Mesodermal cell (in vitro differentiated cells): ENCODE measurements around the gene DMAC2L.

Experiments used
- H3K27ac ChIP-seq: 2 replicates; pipeline ENCODE4 v1.7.0; 2013; ENCODE audit warnings: mild to moderate bottlenecking, low read depth, low read length, moderate library complexity; ENCODE audit not compliant: severe bottlenecking
- H3K36me3 ChIP-seq: 2 replicates; pipeline ENCODE4 v1.7.1; 2013; ENCODE audit warnings: mild to moderate bottlenecking, low read length, moderate library complexity; ENCODE audit not compliant: control insufficient read depth, insufficient read depth
- H3K4me1 ChIP-seq: one replicate; pipeline ENCODE4 v1.7.1; 2013; ENCODE audit warnings: mild to moderate bottlenecking, low read length; ENCODE audit not compliant: insufficient read depth, control insufficient read depth, poor library complexity, severe bottlenecking
- H3K4me3 ChIP-seq: 2 replicates; pipeline ENCODE4 v1.7.0; 2013; ENCODE audit warnings: low read length, control low read depth, mild to moderate bottlenecking; ENCODE audit not compliant: insufficient read depth, poor library complexity, severe bottlenecking; ENCODE audit errors: extremely low read depth
- H3K9me3 ChIP-seq: 2 replicates; pipeline ENCODE4 v1.7.1; 2013; ENCODE audit warnings: mild to moderate bottlenecking, low read length, moderate library complexity; ENCODE audit not compliant: control insufficient read depth
- WGBS, 2 experiments: methylation state at CpG; one replicate each; pipeline ENCODE4 v1.1.5; 2013; ENCODE audit warnings: missing lambda C conversion rate in 2 of 2; ENCODE audit not compliant: insufficient coverage in 2 of 2; 5-methylcytosine and 5-hydroxymethylcytosine counted together

DMAC2L gene

GRCh38 chr14:50321009-50321660, 9.0 kb downstream of the DMAC2L start:
- Histone ChIP-seq H3K27ac (peak overlapping the region; percentile 67), H3K4me3 (no peak overlapping the region), H3K9me3 (peaks cover under 1% of the 10 kb centered on the region), H3K4me1 (peaks cover 8% of the 10 kb centered on the region), H3K36me3 (peaks cover 17% of the 10 kb centered on the region)
- 42 to 47% methylated on average over 4 of the region's 9 CpGs for WGBS, 2 experiments

GRCh38 chr14:50331596-50331995, 19.5 kb downstream of the DMAC2L start:
- Histone ChIP-seq H3K4me3 (no peak overlapping the region), H3K36me3 (peaks cover 17% of the 10 kb centered on the region), H3K4me1 (peaks cover 19% of the 10 kb centered on the region), H3K9me3 (no peaks in the 10 kb centered on the region), H3K27ac (no peak overlapping the region)

- H3K4me3 ChIP-seq, result no peak overlapping the region
- peaks cover 20% of the 10 kb centered on the region for H3K4me1 ChIP-seq
- peaks cover 15% of the 10 kb centered on the region for H3K36me3 ChIP-seq
- no peaks in the 10 kb centered on the region for H3K9me3 ChIP-seq
- WGBS, 2 experiments, result 87 to 96% methylated on average over 2 to 3 of the region's 3 CpGs
- no peak overlapping the region for H3K27ac ChIP-seq
Observed at GRCh38 chr14:50333014-50333509, 20.9 kb downstream of the DMAC2L start.

GRCh38 chr14:50334211-50334610, 22.1 kb downstream of the DMAC2L start:
- H3K27ac ChIP-seq, result no peak overlapping the region
- WGBS, 2 experiments, result 88 to 100% methylated on average over 2 to 8 of the region's 8 CpGs
- H3K4me1 ChIP-seq, result peaks cover 20% of the 10 kb centered on the region
- H3K9me3 ChIP-seq, result no peaks in the 10 kb centered on the region
- peaks cover 15% of the 10 kb centered on the region for H3K36me3 ChIP-seq
- H3K4me3 ChIP-seq, result no peak overlapping the region

- peak overlapping the region; percentile 80 for H3K27ac ChIP-seq
- H3K4me3 ChIP-seq, result no peak overlapping the region
- peaks cover 30% of the 10 kb centered on the region for H3K4me1 ChIP-seq
- WGBS, 2 experiments, result 50 to 54% methylated on average over 6 of the region's 7 CpGs
- peaks cover 10% of the 10 kb centered on the region for H3K36me3 ChIP-seq
- no peaks in the 10 kb centered on the region for H3K9me3 ChIP-seq
Observed at GRCh38 chr14:50335389-50335788, 23.3 kb downstream of the DMAC2L start.

DNA sequence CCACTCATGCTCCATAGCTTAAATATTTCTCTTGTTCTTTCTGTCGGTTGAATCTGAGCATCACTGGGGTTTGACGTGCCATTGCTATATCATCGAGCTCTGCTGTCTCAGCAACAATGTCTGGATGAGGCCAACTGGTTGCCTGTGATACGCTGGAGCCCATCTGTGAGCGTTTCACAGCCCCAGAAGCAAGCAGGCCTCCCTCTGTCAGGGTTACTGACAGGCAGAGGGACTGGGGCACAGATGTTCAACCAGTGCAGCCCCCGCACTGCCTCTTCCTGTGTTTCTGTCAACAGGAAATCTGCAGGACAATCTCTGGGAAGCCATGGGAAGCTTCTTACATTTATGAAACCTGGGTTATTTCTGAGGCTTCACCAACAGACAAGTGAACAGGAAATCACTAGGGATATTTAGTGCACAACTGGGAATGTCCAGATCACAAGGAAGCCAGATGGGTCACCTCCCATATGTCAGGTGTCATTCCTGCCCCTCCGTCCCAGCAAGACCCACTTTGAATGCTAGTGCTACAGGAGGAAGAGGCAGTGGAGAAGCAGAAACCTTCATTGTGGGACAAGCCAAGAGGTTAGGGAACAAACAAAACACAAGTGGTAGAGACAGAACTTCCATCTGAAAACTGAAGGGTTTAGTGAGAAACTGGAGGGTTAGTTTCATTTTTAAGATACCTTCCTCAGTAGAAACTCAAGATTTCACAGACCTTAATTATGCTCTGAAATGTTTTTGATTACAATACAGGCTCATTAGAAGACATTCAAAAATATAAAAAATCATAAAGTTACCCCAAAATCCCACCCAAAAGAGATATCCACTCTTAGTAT, 24.1 kb downstream of the DMAC2L start:
- peaks cover 10% of the 10 kb centered on the region for H3K36me3 ChIP-seq
- no peak overlapping the region for H3K4me3 ChIP-seq
- 67 to 74% methylated on average over 6 of the region's 7 CpGs for WGBS, 2 experiments
- peak overlapping the region; percentile 80 for H3K27ac ChIP-seq
- peaks cover 35% of the 10 kb centered on the region for H3K4me1 ChIP-seq
- H3K9me3 ChIP-seq, result no peaks in the 10 kb centered on the region

DNA sequence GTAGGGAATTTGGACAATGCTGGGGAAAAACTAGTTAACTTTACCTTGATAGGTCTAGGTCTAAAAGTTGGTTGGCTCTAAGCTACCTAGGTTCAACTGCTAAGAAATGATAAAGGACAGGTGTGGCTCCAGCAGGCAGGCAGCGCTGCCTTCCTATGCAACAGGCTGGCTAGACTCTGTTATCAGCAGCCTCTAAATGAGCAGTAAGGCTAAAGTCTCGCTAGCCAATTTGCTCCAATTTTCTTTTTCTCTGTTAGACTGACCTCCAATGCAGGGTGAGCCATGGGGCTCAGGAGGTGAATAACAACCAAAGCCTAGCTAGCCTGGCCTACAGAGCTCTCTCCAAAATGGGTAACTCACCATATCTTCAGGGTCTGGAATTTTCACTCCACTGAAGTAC, 26.5 kb downstream of the DMAC2L start:
- H3K9me3 ChIP-seq, result no peaks in the 10 kb centered on the region
- no peak overlapping the region for H3K27ac ChIP-seq
- H3K36me3 ChIP-seq, result peaks cover 5% of the 10 kb centered on the region
- peaks cover 48% of the 10 kb centered on the region for H3K4me1 ChIP-seq
- H3K4me3 ChIP-seq, result no peak overlapping the region
- 95 to 100% methylated on average over 2 of the region's 2 CpGs for WGBS, 2 experiments

GRCh38 chr14:50339178-50339804, 27.2 kb downstream of the DMAC2L start:
- 80 to 100% methylated on average over 1 of the region's 3 CpGs for WGBS, 2 experiments

GRCh38 chr14:50340045-50340444, 27.9 kb downstream of the DMAC2L start:
- 79 to 86% methylated on average over 2 to 3 of the region's 5 CpGs for WGBS, 2 experiments
- Histone ChIP-seq H3K4me3 (no peak overlapping the region), H3K27ac (peak overlapping the region; percentile 43), H3K36me3 (no peaks in the 10 kb centered on the region), H3K9me3 (no peaks in the 10 kb centered on the region), H3K4me1 (peaks cover 56% of the 10 kb centered on the region)

More at GRCh38 chr14:50339178-50339804, 27.2 kb downstream of the DMAC2L start:
- peaks cover 53% of the 10 kb centered on the region for H3K4me1 ChIP-seq
- peaks cover under 1% of the 10 kb centered on the region for H3K36me3 ChIP-seq
- H3K27ac ChIP-seq, result no peak overlapping the region
- no peaks in the 10 kb centered on the region for H3K9me3 ChIP-seq
- H3K4me3 ChIP-seq, result no peak overlapping the region

- Histone ChIP-seq H3K4me1 (peaks cover 54% of the 10 kb centered on the region), H3K4me3 (no peak overlapping the region), H3K27ac (no peak overlapping the region), H3K36me3 (no peaks in the 10 kb centered on the region), H3K9me3 (no peaks in the 10 kb centered on the region)
- 86% methylated on average over 8 of the region's 9 CpGs for WGBS, 2 experiments
Observed at GRCh38 chr14:50340963-50341362, 28.8 kb downstream of the DMAC2L start.
